ENCODE results near the gene CISTR. TPM values are rescaled to one million over a fixed set of nuclear protein-coding genes. Genes with fewer than 3 reads are reported as not detected.
A peak's percentile ranks its signal among the peaks of the same experiment; 100 is the strongest.

The CISTR gene
- total and polyA plus RNA-seq, 2 donors (not counting 1 experiment from before 2014, with no cell fraction given) = not detected

DNA sequence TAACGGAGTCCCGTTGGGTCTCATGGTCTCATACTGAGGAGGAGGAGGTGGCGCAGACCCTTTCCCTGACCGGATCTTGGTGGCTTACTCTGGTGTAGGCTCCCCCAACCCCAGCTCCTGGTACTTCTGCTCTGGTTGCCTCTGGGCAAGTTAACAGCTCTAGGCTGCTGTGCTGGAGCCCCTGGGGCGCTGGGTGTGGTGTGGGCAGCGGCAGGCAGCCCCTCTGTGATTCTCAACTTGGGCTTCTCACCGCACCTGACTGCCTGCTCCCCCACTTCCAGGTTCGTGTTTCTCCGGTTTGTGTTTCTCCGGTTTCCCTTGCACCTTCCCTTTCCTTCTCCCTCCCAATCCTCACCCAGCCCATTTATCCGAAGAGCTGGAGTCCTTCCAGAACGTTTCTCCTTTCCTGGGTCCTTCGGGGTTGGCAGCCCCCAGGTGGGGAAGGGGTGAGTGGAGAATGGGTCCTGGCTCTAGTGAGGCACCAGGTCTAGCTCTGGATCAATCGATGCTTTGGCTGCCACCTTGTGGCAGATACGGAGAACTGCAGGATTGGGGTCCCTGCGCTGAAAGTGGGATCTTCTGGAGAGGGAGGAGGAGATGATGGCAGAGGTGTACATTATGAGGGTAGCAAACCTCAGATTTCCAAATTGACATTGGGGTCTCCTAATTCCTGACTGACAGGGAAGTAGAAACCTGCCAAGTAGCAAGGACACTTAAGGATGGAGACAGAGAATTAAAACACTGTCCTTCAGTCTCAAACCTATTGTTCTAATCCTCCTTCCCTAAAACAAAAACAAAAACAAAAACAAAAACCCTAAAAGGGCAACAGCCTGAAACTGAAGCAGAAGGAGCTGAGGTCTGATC is 8.3 kb downstream of the CISTR start:
- Histone ChIP-seq H3K36me3 (replicated peaks in 1 of 2; ENCODE audit: control extremely low read depth in 1 of 2, control insufficient read depth in 1 of 2, extremely low read depth in 1 of 2, insufficient read depth in 2 of 2, low read length in 1 of 2) (no peaks in the 10 kb centered on the region), H3K9ac (ENCODE audit: low read length) (peak overlapping the region; percentile 8), H4K20me1 (ENCODE audit: control insufficient read depth, insufficient read depth, low read length, poor library complexity, severe bottlenecking) (no peaks in the 10 kb centered on the region), H3K27ac (ENCODE audit: low read length in 2 of 2) (no peak overlapping the region), H3K4me2 (replicated peaks; ENCODE audit: low read depth, low read length, poor library complexity, severe bottlenecking) (peak overlapping the region; percentile 71), H2AFZ (ENCODE audit: insufficient read depth, low read depth, low read length, poor library complexity, severe bottlenecking) (peak overlapping the region; percentile 55), H3K4me3 (ENCODE audit: control extremely low read depth in 1 of 5, extremely low read depth in 1 of 5, insufficient read depth in 1 of 5, low read depth in 2 of 5, low read length in 4 of 5) (peak overlapping the region in 3 of 5 experiments; percentile 9 to 31 (median 26)), H3K79me2 (ENCODE audit: control insufficient read depth, insufficient read depth, low read length) (no peaks in the 10 kb centered on the region), H3K4me1 (ENCODE audit: control insufficient read depth in 2 of 2, insufficient read depth in 2 of 2, low read length in 2 of 2) (peaks cover 40 to 42% of the 10 kb centered on the region in 2 donors), H3K9me3 (ENCODE audit: control extremely low read depth in 1 of 3, control insufficient read depth in 2 of 3, insufficient read depth in 1 of 3, low read length in 2 of 3) (peaks cover 0 to 10% (median 0%) of the 10 kb centered on the region in 3 donors), H3K27me3 (replicated peaks in 1 of 4; ENCODE audit: control extremely low read depth in 1 of 4, control insufficient read depth in 3 of 4, insufficient read depth in 4 of 4, low read length in 3 of 4) (peaks cover 0 to 84% (median 60%) of the 10 kb centered on the region in 4 experiments)
- Mint-ChIP-seq H3K4me1 (peaks cover 29% of the 10 kb centered on the region), H3K27ac (no peak overlapping the region), H3K27me3 (peaks cover 60% of the 10 kb centered on the region), H3K9me3 (ENCODE audit: insufficient read depth) (no peaks in the 10 kb centered on the region), H3K4me3 (peak overlapping the region; percentile 57)
- intact Hi-C loops (cut with micrococcal nuclease) = loop anchor here (1.0 to 2.0 kb wide), 2 partner anchors 13 to 42 kb away; no protein-coding TSS in a partner anchor
- ChIA-PET CTCF (interaction anchor here (0.6 to 11.2 kb wide), 21 partner anchors 11 to 537 kb away, joined by 3 to 254 read pairs (median 5); partner anchors contain the start of genes ATP5MC2, CALCOCO1, CBX5 and CISTR), POLR2A (no interaction called here)
- peak; percentile 73 for ATAC-seq (ENCODE audit: low read depth)
- peak; percentile 83 for DNase-seq
- TF ChIP-seq EZH2 (IDR thresholded peaks at IDR 0.05; ENCODE audit: borderline replicate concordance, insufficient read depth, low read depth, low read length, poor library complexity, severe bottlenecking) = no peak
- TF ChIP-seq, protein P1, sequence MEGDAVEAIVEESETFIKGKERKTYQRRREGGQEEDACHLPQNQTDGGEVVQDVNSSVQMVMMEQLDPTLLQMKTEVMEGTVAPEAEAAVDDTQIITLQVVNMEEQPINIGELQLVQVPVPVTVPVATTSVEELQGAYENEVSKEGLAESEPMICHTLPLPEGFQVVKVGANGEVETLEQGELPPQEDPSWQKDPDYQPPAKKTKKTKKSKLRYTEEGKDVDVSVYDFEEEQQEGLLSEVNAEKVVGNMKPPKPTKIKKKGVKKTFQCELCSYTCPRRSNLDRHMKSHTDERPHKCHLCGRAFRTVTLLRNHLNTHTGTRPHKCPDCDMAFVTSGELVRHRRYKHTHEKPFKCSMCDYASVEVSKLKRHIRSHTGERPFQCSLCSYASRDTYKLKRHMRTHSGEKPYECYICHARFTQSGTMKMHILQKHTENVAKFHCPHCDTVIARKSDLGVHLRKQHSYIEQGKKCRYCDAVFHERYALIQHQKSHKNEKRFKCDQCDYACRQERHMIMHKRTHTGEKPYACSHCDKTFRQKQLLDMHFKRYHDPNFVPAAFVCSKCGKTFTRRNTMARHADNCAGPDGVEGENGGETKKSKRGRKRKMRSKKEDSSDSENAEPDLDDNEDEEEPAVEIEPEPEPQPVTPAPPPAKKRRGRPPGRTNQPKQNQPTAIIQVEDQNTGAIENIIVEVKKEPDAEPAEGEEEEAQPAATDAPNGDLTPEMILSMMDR (IDR thresholded peaks at IDR 0.05) = peak; percentile 95
- WGBS (ENCODE audit: insufficient coverage) = 18% methylated on average over 13 of the region's 16 CpGs

DNA sequence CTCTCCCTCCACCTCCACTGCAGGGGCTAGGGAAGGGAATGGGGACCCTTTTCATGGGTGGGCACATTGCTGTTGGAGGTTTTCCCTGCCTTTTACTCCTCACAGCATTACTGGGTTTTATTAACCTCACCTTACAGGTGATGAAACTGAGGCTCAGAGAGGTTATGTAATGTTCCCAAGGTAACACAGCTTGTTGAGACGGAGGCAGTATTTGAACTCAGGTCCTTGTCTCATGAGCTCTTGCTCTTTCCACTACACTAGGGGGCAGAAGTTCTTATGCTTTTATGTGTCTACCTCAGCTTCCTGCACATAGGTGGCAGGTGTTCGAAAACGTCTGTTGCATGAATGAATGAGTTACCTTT is 11.7 kb downstream of the CISTR start:
- no peak for DNase-seq
- H3K4me2 ChIP-seq (replicated peaks; ENCODE audit: low read depth, low read length, poor library complexity, severe bottlenecking) = peak overlapping the region; percentile 81
- H4K20me1 ChIP-seq (ENCODE audit: control insufficient read depth, insufficient read depth, low read length, poor library complexity, severe bottlenecking) = no peaks in the 10 kb centered on the region
- peaks cover 27 to 34% of the 10 kb centered on the region in 2 donors for H3K4me1 ChIP-seq (ENCODE audit: control insufficient read depth in 2 of 2, insufficient read depth in 2 of 2, low read length in 2 of 2)
- peaks cover 0 to 90% (median 68%) of the 10 kb centered on the region in 4 experiments for H3K27me3 ChIP-seq (replicated peaks in 1 of 4; ENCODE audit: control extremely low read depth in 1 of 4, control insufficient read depth in 3 of 4, insufficient read depth in 4 of 4, low read length in 3 of 4)
- no peaks in the 10 kb centered on the region for H3K79me2 ChIP-seq (ENCODE audit: control insufficient read depth, insufficient read depth, low read length)
- H3K9me3 ChIP-seq (ENCODE audit: control extremely low read depth in 1 of 3, control insufficient read depth in 2 of 3, insufficient read depth in 1 of 3, low read length in 2 of 3) = peaks cover 0 to 10% (median 0%) of the 10 kb centered on the region in 3 donors
- H3K27ac Mint-ChIP-seq = no peak overlapping the region
- ChIA-PET POLR2A (no interaction called here), CTCF (interaction anchor here (0.6 to 11.2 kb wide), 6 partner anchors 14 to 779 kb away, joined by 3 to 191 read pairs (median 4); partner anchors contain the start of gene CISTR)
- WGBS (ENCODE audit: insufficient coverage) = no CpG with 5 or more reads among the region's 3 CpGs
- H2AFZ ChIP-seq (ENCODE audit: insufficient read depth, low read depth, low read length, poor library complexity, severe bottlenecking) = no peak overlapping the region
- H3K4me3 ChIP-seq (ENCODE audit: control extremely low read depth in 1 of 5, extremely low read depth in 1 of 5, insufficient read depth in 1 of 5, low read depth in 2 of 5, low read length in 4 of 5) = no peak overlapping the region
- no peak overlapping the region for H3K4me3 Mint-ChIP-seq
- TF ChIP-seq, protein P1 (IDR thresholded peaks at IDR 0.05) = no peak
- no peak for TF ChIP-seq EZH2 (IDR thresholded peaks at IDR 0.05; ENCODE audit: borderline replicate concordance, insufficient read depth, low read depth, low read length, poor library complexity, severe bottlenecking)
- H3K27me3 Mint-ChIP-seq = peaks cover 63% of the 10 kb centered on the region
- H3K9ac ChIP-seq (ENCODE audit: low read length) = no peak overlapping the region
- H3K9me3 Mint-ChIP-seq (ENCODE audit: insufficient read depth) = no peaks in the 10 kb centered on the region
- H3K36me3 ChIP-seq (replicated peaks in 1 of 2; ENCODE audit: control extremely low read depth in 1 of 2, control insufficient read depth in 1 of 2, extremely low read depth in 1 of 2, insufficient read depth in 2 of 2, low read length in 1 of 2) = no peaks in the 10 kb centered on the region
- H3K27ac ChIP-seq (ENCODE audit: low read length in 2 of 2) = no peak overlapping the region
- intact Hi-C loops (cut with micrococcal nuclease) = no loop called here
- no peak for ATAC-seq (ENCODE audit: low read depth)
- H3K4me1 Mint-ChIP-seq = peaks cover 25% of the 10 kb centered on the region

All from B cell (primary cell).